ENCODE data around the gene LHX3. TPM values are rescaled to one million over a fixed set of nuclear protein-coding genes. Genes with fewer than 3 reads are reported as not detected.

Gene LHX3
- total RNA-seq, 2 experiments from 2014 or later = 0.11 to 0.16 TPM

DNA sequence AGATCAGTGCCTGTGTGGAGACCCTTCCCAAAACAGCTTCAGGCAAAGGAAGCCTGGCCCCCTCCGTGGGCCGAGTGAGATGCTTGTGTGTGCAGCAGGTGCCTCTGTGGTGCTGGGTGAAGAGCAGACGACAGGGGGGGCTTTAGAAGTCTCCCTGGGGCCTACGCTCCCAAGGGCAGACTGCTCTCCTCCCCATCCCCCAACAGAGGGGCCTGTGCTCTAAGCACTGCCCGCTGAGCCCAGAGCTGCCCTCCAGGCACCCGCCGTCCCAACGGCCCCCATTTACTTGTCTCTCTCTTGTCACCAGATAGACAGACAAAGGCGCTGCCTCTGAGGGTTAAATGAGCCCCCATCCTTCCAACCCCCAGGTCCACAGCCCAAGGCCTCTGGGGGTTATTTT is 2.7 kb upstream of the LHX3 start:
- peaks cover 30% of the 10 kb centered on the region for H3K36me3 ChIP-seq (ENCODE audit: insufficient read depth, low read length)
- no peak overlapping the region for H3K27ac ChIP-seq (ENCODE audit: low read depth in 1 of 2, low read length in 2 of 2)
- TF ChIP-seq, protein P1, sequence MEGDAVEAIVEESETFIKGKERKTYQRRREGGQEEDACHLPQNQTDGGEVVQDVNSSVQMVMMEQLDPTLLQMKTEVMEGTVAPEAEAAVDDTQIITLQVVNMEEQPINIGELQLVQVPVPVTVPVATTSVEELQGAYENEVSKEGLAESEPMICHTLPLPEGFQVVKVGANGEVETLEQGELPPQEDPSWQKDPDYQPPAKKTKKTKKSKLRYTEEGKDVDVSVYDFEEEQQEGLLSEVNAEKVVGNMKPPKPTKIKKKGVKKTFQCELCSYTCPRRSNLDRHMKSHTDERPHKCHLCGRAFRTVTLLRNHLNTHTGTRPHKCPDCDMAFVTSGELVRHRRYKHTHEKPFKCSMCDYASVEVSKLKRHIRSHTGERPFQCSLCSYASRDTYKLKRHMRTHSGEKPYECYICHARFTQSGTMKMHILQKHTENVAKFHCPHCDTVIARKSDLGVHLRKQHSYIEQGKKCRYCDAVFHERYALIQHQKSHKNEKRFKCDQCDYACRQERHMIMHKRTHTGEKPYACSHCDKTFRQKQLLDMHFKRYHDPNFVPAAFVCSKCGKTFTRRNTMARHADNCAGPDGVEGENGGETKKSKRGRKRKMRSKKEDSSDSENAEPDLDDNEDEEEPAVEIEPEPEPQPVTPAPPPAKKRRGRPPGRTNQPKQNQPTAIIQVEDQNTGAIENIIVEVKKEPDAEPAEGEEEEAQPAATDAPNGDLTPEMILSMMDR (IDR thresholded peaks at IDR 0.05) = no peak
- DNase-seq = no peak
- H3K4me1 Mint-ChIP-seq (ENCODE audit: low read depth) = no peaks in the 10 kb centered on the region
- H3K27ac Mint-ChIP-seq = no peak overlapping the region
- intact Hi-C loops (cut with DNase I, micrococcal nuclease) = no loop called here
- ChIA-PET CTCF (no interaction called here), POLR2A (no interaction called here)
- peaks cover 15% of the 10 kb centered on the region for H3K27me3 Mint-ChIP-seq
- no peaks in the 10 kb centered on the region for H3K9me3 Mint-ChIP-seq
- no peak for ATAC-seq (ENCODE audit: poor library complexity)
- H3K36me3 Mint-ChIP-seq (ENCODE audit: low read depth) = peaks cover 39% of the 10 kb centered on the region
- H3K4me3 Mint-ChIP-seq = no peak overlapping the region
- H3K4me3 ChIP-seq (ENCODE audit: low read length) = no peak overlapping the region
- H3K4me1 ChIP-seq (ENCODE audit: insufficient read depth, low read length) = no peaks in the 10 kb centered on the region
- H3K9me3 ChIP-seq (ENCODE audit: control insufficient read depth in 1 of 2, insufficient read depth in 1 of 2, low read length in 2 of 2) = peaks cover 0 to 26% of the 10 kb centered on the region in 2 experiments
- peaks cover 17% of the 10 kb centered on the region in 2 experiments for H3K27me3 ChIP-seq (ENCODE audit: control insufficient read depth in 1 of 2, insufficient read depth in 2 of 2, low read length in 2 of 2)

DNA sequence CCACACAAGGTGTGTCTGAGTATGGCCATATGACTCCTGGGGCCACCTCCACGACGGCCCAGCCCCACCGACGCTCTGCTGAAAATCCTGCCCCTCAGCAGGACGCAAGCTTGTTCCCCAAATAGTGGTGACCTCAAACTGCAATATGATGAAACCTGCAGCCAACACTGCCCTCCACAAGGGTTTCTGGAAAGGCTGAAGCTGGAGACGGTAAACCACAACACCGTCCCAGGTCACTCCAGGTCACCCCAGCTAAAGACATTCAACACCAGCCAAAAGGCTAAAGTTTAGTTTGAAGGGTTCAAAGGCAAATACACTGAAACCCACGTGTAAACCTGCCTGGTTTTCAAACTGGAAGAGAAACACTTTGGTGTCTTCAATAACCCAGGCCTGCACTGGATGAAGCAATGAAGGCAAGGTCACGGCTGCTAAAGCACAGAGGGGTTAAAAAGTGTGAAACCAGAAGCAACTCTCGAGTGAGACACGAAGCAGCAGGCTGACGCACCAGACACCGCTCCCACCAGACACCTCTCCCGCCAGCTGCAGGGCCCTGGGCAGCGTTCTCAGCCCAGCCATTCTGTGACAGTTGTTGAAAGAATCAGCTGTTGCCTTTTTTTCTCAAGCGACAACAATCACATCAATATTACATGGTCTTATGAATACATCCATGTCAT is 1.8 kb upstream of the LHX3 start:
- Histone ChIP-seq H3K27ac (ENCODE audit: low read depth in 1 of 2, low read length in 2 of 2) (no peak overlapping the region), H3K27me3 (ENCODE audit: control insufficient read depth in 1 of 2, insufficient read depth in 2 of 2, low read length in 2 of 2) (peaks cover 17 to 22% of the 10 kb centered on the region in 2 experiments), H3K9me3 (ENCODE audit: control insufficient read depth in 1 of 2, insufficient read depth in 1 of 2, low read length in 2 of 2) (peaks cover 0 to 32% of the 10 kb centered on the region in 2 experiments), H3K36me3 (ENCODE audit: insufficient read depth, low read length) (peaks cover 25% of the 10 kb centered on the region), H3K4me1 (ENCODE audit: insufficient read depth, low read length) (no peaks in the 10 kb centered on the region), H3K4me3 (ENCODE audit: low read length) (no peak overlapping the region)
- ATAC-seq (ENCODE audit: poor library complexity) = no peak
- no peaks in the 10 kb centered on the region for H3K4me1 Mint-ChIP-seq (ENCODE audit: low read depth)
- intact Hi-C loops (cut with DNase I, micrococcal nuclease) = no loop called here
- H3K27ac Mint-ChIP-seq = no peak overlapping the region
- TF ChIP-seq, protein P1 (IDR thresholded peaks at IDR 0.05) = no peak
- peaks cover 15% of the 10 kb centered on the region for H3K27me3 Mint-ChIP-seq
- no peak for DNase-seq
- POLR2A ChIA-PET = no interaction called here
- no peaks in the 10 kb centered on the region for H3K9me3 Mint-ChIP-seq
- peaks cover 34% of the 10 kb centered on the region for H3K36me3 Mint-ChIP-seq (ENCODE audit: low read depth)
- CTCF ChIA-PET = no interaction called here
- no peak overlapping the region for H3K4me3 Mint-ChIP-seq

DNA sequence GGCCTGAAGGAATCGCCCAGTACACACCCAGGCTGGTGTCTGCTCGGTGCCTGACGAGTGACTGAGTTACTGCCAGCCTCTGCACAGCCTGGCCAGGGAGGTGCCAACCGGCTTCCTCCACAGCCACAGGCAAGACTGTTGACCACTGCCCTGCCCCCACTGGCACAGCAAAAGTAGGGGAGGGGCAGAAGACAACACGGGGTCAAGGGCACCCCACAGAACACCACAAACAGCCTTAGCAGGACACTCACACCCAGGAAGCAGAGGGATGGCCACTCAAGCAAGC is 722 bp upstream of the LHX3 start:
- no peaks in the 10 kb centered on the region for H3K4me1 ChIP-seq (ENCODE audit: insufficient read depth, low read length)
- intact Hi-C loops (cut with DNase I, micrococcal nuclease) = no loop called here
- Mint-ChIP-seq H3K27me3 (peaks cover 22% of the 10 kb centered on the region), H3K4me1 (ENCODE audit: low read depth) (no peaks in the 10 kb centered on the region), H3K4me3 (no peak overlapping the region), H3K27ac (no peak overlapping the region), H3K9me3 (no peaks in the 10 kb centered on the region), H3K36me3 (ENCODE audit: low read depth) (peaks cover 34% of the 10 kb centered on the region)
- DNase-seq (no peak), ATAC-seq (ENCODE audit: poor library complexity) (no peak)
- H3K9me3 ChIP-seq (ENCODE audit: control insufficient read depth in 1 of 2, insufficient read depth in 1 of 2, low read length in 2 of 2) = peaks cover 0 to 40% of the 10 kb centered on the region in 2 experiments
- peaks cover 27 to 32% of the 10 kb centered on the region in 2 experiments for H3K27me3 ChIP-seq (ENCODE audit: control insufficient read depth in 1 of 2, insufficient read depth in 2 of 2, low read length in 2 of 2)
- no peak overlapping the region for H3K4me3 ChIP-seq (ENCODE audit: low read length)
- peaks cover 14% of the 10 kb centered on the region for H3K36me3 ChIP-seq (ENCODE audit: insufficient read depth, low read length)
- ChIA-PET CTCF (no interaction called here), POLR2A (no interaction called here)
- no peak overlapping the region for H3K27ac ChIP-seq (ENCODE audit: low read depth in 1 of 2, low read length in 2 of 2)
- TF ChIP-seq, protein P1 (IDR thresholded peaks at IDR 0.05) = no peak
